Measurements from ENCODE around the gene PIM3.

The PIM3 gene

GRCh38 chr22:49960159-49961004, at the start of gene PIM3:
Gene PIM3 (plus strand): TSS chr22:49960772. CDS start chr22:49960948, 176 bp downstream.
- H3K27ac ChIP-seq, result peak within 1 kb of the TSS; percentile 90 to 99 (median 96)
- H3K4me3 ChIP-seq, result peak within 1 kb of the TSS; percentile 56 to 97 (median 70)

- no peak overlapping the region for H3K4me3 ChIP-seq
Observed at GRCh38 chr22:49911881-49912625, 48.5 kb upstream of the PIM3 start.

GRCh38 chr22:49913026-49913425, 47.5 kb upstream of the PIM3 start:
- no peak overlapping the region for H3K27ac ChIP-seq
- H3K4me3 ChIP-seq, result no peak overlapping the region

More at GRCh38 chr22:49911881-49912625, 48.5 kb upstream of the PIM3 start:
- H3K27ac ChIP-seq, result no peak overlapping the region

- no peak overlapping the region for H3K4me3 ChIP-seq
- no peak overlapping the region for H3K27ac ChIP-seq
Observed at GRCh38 chr22:49913446-49913845, 47.1 kb upstream of the PIM3 start.

GRCh38 chr22:49914256-49914655, 46.3 kb upstream of the PIM3 start:
- H3K4me3 ChIP-seq, result no peak overlapping the region

GRCh38 chr22:49915610-49916009, 45.0 kb upstream of the PIM3 start:
- H3K27ac ChIP-seq, result no peak overlapping the region
- no peak overlapping the region for H3K4me3 ChIP-seq

More at GRCh38 chr22:49914256-49914655, 46.3 kb upstream of the PIM3 start:
- no peak overlapping the region for H3K27ac ChIP-seq

GRCh38 chr22:49916831-49917230, 43.7 kb upstream of the PIM3 start:
- no peak overlapping the region for H3K4me3 ChIP-seq
- peak overlapping the region in 1 of 21 experiments; percentile 82 for H3K27ac ChIP-seq

- Histone ChIP-seq H3K27ac (peak within 1 kb of the TSS; percentile 75 to 96 (median 93)), H3K4me3 (peak within 1 kb of the TSS; percentile 56 to 93 (median 86))
Observed at GRCh38 chr22:49917974-49918910, 42.3 kb upstream of the PIM3 start, which contains the start of the genes ALG12 and CRELD2. Gene ALG12 (minus strand): TSS chr22:49918438. CDS start chr22:49913765, 4,673 bp downstream. Gene CRELD2 (plus strand): TSS chr22:49918634. CDS start chr22:49918770, 136 bp downstream.

- H3K27ac ChIP-seq, result peak overlapping the region; percentile 74 to 96 (median 92)
Observed at GRCh38 chr22:49918911-49919881, 41.4 kb upstream of the PIM3 start.

GRCh38 chr22:49920859-49921258, 39.7 kb upstream of the PIM3 start:
- Histone ChIP-seq H3K27ac (no peak overlapping the region), H3K4me3 (no peak overlapping the region)

More at GRCh38 chr22:49918911-49919881, 41.4 kb upstream of the PIM3 start:
- peak overlapping the region; percentile 56 to 93 (median 86) for H3K4me3 ChIP-seq

GRCh38 chr22:49921508-49922278, 38.9 kb upstream of the PIM3 start:
- Histone ChIP-seq H3K27ac (no peak overlapping the region), H3K4me3 (no peak overlapping the region)

- Histone ChIP-seq H3K4me3 (no peak overlapping the region), H3K27ac (no peak overlapping the region)
Observed at GRCh38 chr22:49922484-49922883, 38.1 kb upstream of the PIM3 start.

- Histone ChIP-seq H3K4me3 (no peak overlapping the region), H3K27ac (no peak overlapping the region)
Observed at GRCh38 chr22:49922926-49923325, 37.6 kb upstream of the PIM3 start.

GRCh38 chr22:49923445-49923844, 37.1 kb upstream of the PIM3 start:
- Histone ChIP-seq H3K27ac (no peak overlapping the region), H3K4me3 (no peak overlapping the region)

- H3K27ac ChIP-seq, result no peak overlapping the region
- no peak overlapping the region for H3K4me3 ChIP-seq
Observed at GRCh38 chr22:49924113-49924833, 36.3 kb upstream of the PIM3 start.

GRCh38 chr22:49925525-49926128, 34.9 kb upstream of the PIM3 start:
- Histone ChIP-seq H3K27ac (peak overlapping the region in 15 of 21 experiments; percentile 2 to 87 (median 63)), H3K4me3 (peak overlapping the region in 1 of 7 experiments; percentile 2)

All from skin epidermis (tissue), 12 donors.